HCT116 (cell line): Measurements from ENCODE around the gene EMP2.

Source experiments
- CTCF ChIP-seq, 3 experiments: fragments of 200-600 bp in 1 of 3; sonication (generic) in 1 of 3; IDR thresholded peaks in 2 of 3; conservative IDR thresholded peaks in 1 of 3; 2 replicates each; pipeline ENCODE4 v1.5.1; 2012 to 2017; ENCODE audit warnings: low read depth in 2 of 3, low read length in 2 of 3, antibody characterized with exemption in 1 of 3, borderline replicate concordance in 1 of 3, control low read depth in 1 of 3, mild to moderate bottlenecking in 1 of 3, mixed read lengths in 1 of 3, mixed run types in 1 of 3, moderate library complexity in 1 of 3; ENCODE audit not compliant: insufficient read depth in 1 of 3
- EZH2 ChIP-seq: fragments of 200-600 bp; sonication (generic); IDR thresholded peaks from 2 replicates; pipeline ENCODE4 v1.6.1; 2017; ENCODE audit warnings: antibody characterized with exemption, mixed run types
- FOSL1 ChIP-seq: IDR thresholded peaks from 2 replicates; pipeline ENCODE4 v1.6.1; 2012; ENCODE audit warnings: low read depth
- POLR2A ChIP-seq: IDR thresholded peaks from 2 replicates; pipeline ENCODE4 v1.7.0; 2011; ENCODE audit warnings: borderline replicate concordance; ENCODE audit not compliant: insufficient read depth, insufficient read length; ENCODE audit errors: extremely low read depth
- POLR2AphosphoS5 ChIP-seq: IDR thresholded peaks from 2 replicates; pipeline ENCODE4 v1.6.1; 2011; ENCODE audit warnings: mild to moderate bottlenecking, low read depth, low read length, moderate library complexity
- RAD21 ChIP-seq: IDR thresholded peaks from 2 replicates; pipeline ENCODE4 v1.6.1; 2012; ENCODE audit warnings: low read depth, mild to moderate bottlenecking
- SIN3A ChIP-seq: IDR thresholded peaks from 2 replicates; pipeline ENCODE4 v1.6.1; 2012; ENCODE audit warnings: low read depth
- SRF ChIP-seq: IDR thresholded peaks from 2 replicates; pipeline ENCODE4 v1.6.1; 2012; ENCODE audit warnings: low read depth
- YY1 ChIP-seq: IDR thresholded peaks from 2 replicates; pipeline ENCODE4 v1.6.1; 2011; ENCODE audit warnings: low read length, low read depth, moderate library complexity, mild to moderate bottlenecking; ENCODE audit not compliant: insufficient replicate concordance; ENCODE audit errors: extremely low read depth

- TF ChIP-seq POLR2AphosphoS5 (no peak), EZH2 (no peak), CTCF (IDR thresholded peaks at IDR 0.05 in 2 of 3, conservative IDR thresholded peaks at IDR 0.05 in 1 of 3; ENCODE audit: borderline replicate concordance in 1 of 3, insufficient read depth in 1 of 3, low read depth in 2 of 3, low read length in 2 of 3) (no peak), POLR2A (no peak), YY1 (no peak), SRF (no peak), FOSL1 (no peak), RAD21 (no peak), SIN3A (no peak)
Observed at GRCh38 chr16:10562361-10562899, 18.0 kb downstream of the EMP2 start.
